Activated T-helper 17 cell treated with anti-CD3 and anti-CD28 coated beads, Interleukin-2, amount 50 U/mL, for 72 hours (primary cell): Measurements from ENCODE around the gene PRKCB. TPM values are rescaled to one million over a fixed set of nuclear protein-coding genes. Genes with fewer than 3 reads are reported as not detected.
"Not testable (repeated sequence)": the region's sequence is repeated elsewhere in the genome, so short reads cannot be mapped to it uniquely, and the experiment has no call there.

Experiments
- ATAC-seq: fragments of 150-1000 bp; cut with Tn5 transposase; replicated peaks from 2 replicates; pipeline ENCODE4 v1.10.0; 2021; ENCODE audit warnings: mild to moderate bottlenecking, moderate library complexity
- H3K27ac Mint-ChIP-seq: one replicate; pipeline ENCODE4 v1.8.0; 2022; ENCODE audit warnings: mixed read lengths
- H3K27me3 Mint-ChIP-seq: one replicate; pipeline ENCODE4 v1.8.0; 2022; ENCODE audit warnings: mixed read lengths
- H3K36me3 Mint-ChIP-seq: one replicate; pipeline ENCODE4 v1.8.0; 2022; ENCODE audit warnings: low read depth, mild to moderate bottlenecking, mixed read lengths
- H3K4me1 Mint-ChIP-seq: one replicate; pipeline ENCODE4 v1.8.0; 2022; ENCODE audit warnings: mixed read lengths
- H3K4me3 Mint-ChIP-seq: one replicate; pipeline ENCODE4 v1.8.0; 2022; ENCODE audit warnings: mild to moderate bottlenecking, mixed read lengths
- H3K9me3 Mint-ChIP-seq: one replicate; pipeline ENCODE4 v1.8.0; 2022; ENCODE audit warnings: mixed read lengths
- total RNA-seq, 2 donors: library from RNA; stranded (reverse); gene quantifications; one replicate each; pipeline ENCODE4 v1.2.3, GENCODE V29; 2022

Gene PRKCB
- total RNA-seq, 2 donors from 2014 or later = 76.0 to 87.7 TPM

- ATAC-seq = no peak
- no peak overlapping the region for H3K4me3 Mint-ChIP-seq
- H3K9me3 Mint-ChIP-seq = peaks cover 10% of the 10 kb centered on the region
- H3K27ac Mint-ChIP-seq = peak overlapping the region; percentile 26
- H3K36me3 Mint-ChIP-seq = peaks cover 90% of the 10 kb centered on the region
- H3K27me3 Mint-ChIP-seq = no peaks in the 10 kb centered on the region
- H3K4me1 Mint-ChIP-seq = peaks cover 16% of the 10 kb centered on the region
These were observed 258.9 kb downstream of the PRKCB start for GRCh38 chr16:24094660-24095059.

GRCh38 chr16:24098896-24099295 is 263.1 kb downstream of the PRKCB start:
- H3K27ac Mint-ChIP-seq = peak overlapping the region; percentile 64
- no peaks in the 10 kb centered on the region for H3K4me1 Mint-ChIP-seq
- no peak for ATAC-seq
- peaks cover 87% of the 10 kb centered on the region for H3K36me3 Mint-ChIP-seq
- no peak overlapping the region for H3K4me3 Mint-ChIP-seq
- H3K27me3 Mint-ChIP-seq = no peaks in the 10 kb centered on the region
- no peaks in the 10 kb centered on the region for H3K9me3 Mint-ChIP-seq

GRCh38 chr16:24101431-24101830 is 265.6 kb downstream of the PRKCB start:
- no peak overlapping the region for H3K4me3 Mint-ChIP-seq
- ATAC-seq = no peak
- H3K36me3 Mint-ChIP-seq = peaks cover 78% of the 10 kb centered on the region
- H3K27ac Mint-ChIP-seq = no peak overlapping the region
- H3K4me1 Mint-ChIP-seq = no peaks in the 10 kb centered on the region
- H3K27me3 Mint-ChIP-seq = no peaks in the 10 kb centered on the region
- peaks cover 3% of the 10 kb centered on the region for H3K9me3 Mint-ChIP-seq

- Mint-ChIP-seq H3K27ac (peak overlapping the region; percentile 56), H3K27me3 (no peaks in the 10 kb centered on the region), H3K4me1 (no peaks in the 10 kb centered on the region), H3K4me3 (no peak overlapping the region), H3K36me3 (peaks cover 70% of the 10 kb centered on the region), H3K9me3 (peaks cover 3% of the 10 kb centered on the region)
- ATAC-seq = no peak
These were observed 266.5 kb downstream of the PRKCB start for GRCh38 chr16:24102209-24102660.

- not testable (repeated sequence) for H3K4me3 Mint-ChIP-seq, H3K9me3 Mint-ChIP-seq, H3K27ac Mint-ChIP-seq, H3K27me3 Mint-ChIP-seq, H3K4me1 Mint-ChIP-seq, ATAC-seq
- H3K36me3 Mint-ChIP-seq = peaks cover 44% of the 10 kb centered on the region
These were observed 269.7 kb downstream of the PRKCB start for GRCh38 chr16:24105471-24105870.

GRCh38 chr16:24108090-24108489 is 272.3 kb downstream of the PRKCB start:
- H3K9me3 Mint-ChIP-seq, H3K4me1 Mint-ChIP-seq, H3K4me3 Mint-ChIP-seq, H3K27me3 Mint-ChIP-seq, H3K27ac Mint-ChIP-seq, ATAC-seq: not testable (repeated sequence)
- peaks cover 42% of the 10 kb centered on the region for H3K36me3 Mint-ChIP-seq

- H3K9me3 Mint-ChIP-seq = no peaks in the 10 kb centered on the region
- H3K4me3 Mint-ChIP-seq = no peak overlapping the region
- H3K4me1 Mint-ChIP-seq = peaks cover 10% of the 10 kb centered on the region
- no peak overlapping the region for H3K27ac Mint-ChIP-seq
- peaks cover 48% of the 10 kb centered on the region for H3K36me3 Mint-ChIP-seq
- ATAC-seq = no peak
- H3K27me3 Mint-ChIP-seq = no peaks in the 10 kb centered on the region
These were observed 276.0 kb downstream of the PRKCB start for GRCh38 chr16:24111724-24112302.

- H3K36me3 Mint-ChIP-seq = peaks cover 56% of the 10 kb centered on the region
- H3K27me3 Mint-ChIP-seq = no peaks in the 10 kb centered on the region
- H3K9me3 Mint-ChIP-seq = no peaks in the 10 kb centered on the region
- no peak overlapping the region for H3K4me3 Mint-ChIP-seq
- peak overlapping the region; percentile 73 for H3K27ac Mint-ChIP-seq
- H3K4me1 Mint-ChIP-seq = peaks cover 10% of the 10 kb centered on the region
- no peak for ATAC-seq
These were observed 277.4 kb downstream of the PRKCB start for GRCh38 chr16:24113115-24113745.

- peak overlapping the region; percentile 39 for H3K27ac Mint-ChIP-seq
- H3K4me1 Mint-ChIP-seq = peaks cover 10% of the 10 kb centered on the region
- H3K9me3 Mint-ChIP-seq = no peaks in the 10 kb centered on the region
- peaks cover 64% of the 10 kb centered on the region for H3K36me3 Mint-ChIP-seq
- H3K4me3 Mint-ChIP-seq = no peak overlapping the region
- H3K27me3 Mint-ChIP-seq = no peaks in the 10 kb centered on the region
- no peak for ATAC-seq
These were observed 279.1 kb downstream of the PRKCB start for GRCh38 chr16:24114876-24115275.

- Mint-ChIP-seq H3K9me3 (no peaks in the 10 kb centered on the region), H3K4me1 (peaks cover 10% of the 10 kb centered on the region), H3K4me3 (no peak overlapping the region), H3K27ac (no peak overlapping the region), H3K36me3 (peaks cover 70% of the 10 kb centered on the region), H3K27me3 (no peaks in the 10 kb centered on the region)
- no peak for ATAC-seq
These were observed 280.4 kb downstream of the PRKCB start for GRCh38 chr16:24116046-24116776.

GRCh38 chr16:24116989-24117388 is 281.2 kb downstream of the PRKCB start:
- H3K9me3 Mint-ChIP-seq = no peaks in the 10 kb centered on the region
- no peak for ATAC-seq
- H3K4me3 Mint-ChIP-seq = no peak overlapping the region
- peaks cover 66% of the 10 kb centered on the region for H3K36me3 Mint-ChIP-seq
- no peaks in the 10 kb centered on the region for H3K27me3 Mint-ChIP-seq
- H3K27ac Mint-ChIP-seq = no peak overlapping the region
- peaks cover 14% of the 10 kb centered on the region for H3K4me1 Mint-ChIP-seq

- peaks cover 69% of the 10 kb centered on the region for H3K36me3 Mint-ChIP-seq
These were observed 281.9 kb downstream of the PRKCB start for GRCh38 chr16:24117680-24118079.

GRCh38 chr16:24118126-24118821 is 282.5 kb downstream of the PRKCB start:
- H3K4me1 Mint-ChIP-seq = peaks cover 11% of the 10 kb centered on the region
- H3K27ac Mint-ChIP-seq = no peak overlapping the region
- H3K36me3 Mint-ChIP-seq = peaks cover 69% of the 10 kb centered on the region
- no peak overlapping the region for H3K4me3 Mint-ChIP-seq
- ATAC-seq = no peak
- H3K27me3 Mint-ChIP-seq = no peaks in the 10 kb centered on the region
- no peaks in the 10 kb centered on the region for H3K9me3 Mint-ChIP-seq

More at GRCh38 chr16:24117680-24118079, 281.9 kb downstream of the PRKCB start:
- no peaks in the 10 kb centered on the region for H3K9me3 Mint-ChIP-seq
- H3K4me3 Mint-ChIP-seq = no peak overlapping the region
- H3K27ac Mint-ChIP-seq = no peak overlapping the region
- no peak for ATAC-seq
- H3K27me3 Mint-ChIP-seq = no peaks in the 10 kb centered on the region
- peaks cover 15% of the 10 kb centered on the region for H3K4me1 Mint-ChIP-seq

- Mint-ChIP-seq H3K27me3 (no peaks in the 10 kb centered on the region), H3K36me3 (peaks cover 69% of the 10 kb centered on the region), H3K27ac (no peak overlapping the region), H3K4me3 (no peak overlapping the region), H3K4me1 (peaks cover 11% of the 10 kb centered on the region), H3K9me3 (no peaks in the 10 kb centered on the region)
- ATAC-seq = no peak
These were observed 284.0 kb downstream of the PRKCB start for GRCh38 chr16:24119807-24120206.
